GM20000 (cell line): Measurements from ENCODE around the gene PAIP2B.
"Not testable (repeated sequence)": the region's sequence is repeated elsewhere in the genome, so short reads cannot be mapped to it uniquely, and the experiment has no call there.

ENCODE experiments used
- DNase-seq: peaks from one replicate; pipeline ENCODE4 v3.0.0; 2012; ENCODE audit warnings: low spot score
- TF ChIP-seq, protein P1 (sequence below): IDR thresholded peaks from 2 replicates; pipeline ENCODE4 v1.5.1; 2012; ENCODE audit warnings: mild to moderate bottlenecking, control low read depth; ENCODE audit errors: extremely low read depth, missing control alignments

PAIP2B gene

DNA sequence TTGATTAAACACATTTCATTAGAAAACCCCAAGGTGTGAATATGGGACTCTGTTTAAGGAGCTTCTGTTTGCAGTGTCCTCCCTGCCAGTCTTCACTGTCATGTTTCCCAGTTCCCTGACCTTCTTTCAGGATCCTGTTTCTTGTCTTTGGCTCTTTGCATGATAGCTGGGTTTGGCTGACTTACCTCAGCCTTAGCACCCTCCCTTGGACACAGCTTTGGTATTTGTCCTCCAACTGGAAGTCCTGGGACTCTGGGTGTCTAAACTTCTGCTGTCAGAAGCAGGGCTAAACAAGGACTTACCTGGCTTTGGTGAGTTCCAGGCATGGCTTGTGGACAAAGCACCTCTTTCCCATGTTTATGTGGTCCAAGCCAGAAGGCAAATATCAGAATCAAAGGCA is 11.2 kb upstream of the PAIP2B start:
- TF ChIP-seq, protein P1, sequence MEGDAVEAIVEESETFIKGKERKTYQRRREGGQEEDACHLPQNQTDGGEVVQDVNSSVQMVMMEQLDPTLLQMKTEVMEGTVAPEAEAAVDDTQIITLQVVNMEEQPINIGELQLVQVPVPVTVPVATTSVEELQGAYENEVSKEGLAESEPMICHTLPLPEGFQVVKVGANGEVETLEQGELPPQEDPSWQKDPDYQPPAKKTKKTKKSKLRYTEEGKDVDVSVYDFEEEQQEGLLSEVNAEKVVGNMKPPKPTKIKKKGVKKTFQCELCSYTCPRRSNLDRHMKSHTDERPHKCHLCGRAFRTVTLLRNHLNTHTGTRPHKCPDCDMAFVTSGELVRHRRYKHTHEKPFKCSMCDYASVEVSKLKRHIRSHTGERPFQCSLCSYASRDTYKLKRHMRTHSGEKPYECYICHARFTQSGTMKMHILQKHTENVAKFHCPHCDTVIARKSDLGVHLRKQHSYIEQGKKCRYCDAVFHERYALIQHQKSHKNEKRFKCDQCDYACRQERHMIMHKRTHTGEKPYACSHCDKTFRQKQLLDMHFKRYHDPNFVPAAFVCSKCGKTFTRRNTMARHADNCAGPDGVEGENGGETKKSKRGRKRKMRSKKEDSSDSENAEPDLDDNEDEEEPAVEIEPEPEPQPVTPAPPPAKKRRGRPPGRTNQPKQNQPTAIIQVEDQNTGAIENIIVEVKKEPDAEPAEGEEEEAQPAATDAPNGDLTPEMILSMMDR, result no peak
- no peak for DNase-seq

- TF ChIP-seq, protein P1, result no peak
- no peak for DNase-seq
Observed at GRCh38 chr2:71235930-71236587, 9.2 kb upstream of the PAIP2B start.

DNA sequence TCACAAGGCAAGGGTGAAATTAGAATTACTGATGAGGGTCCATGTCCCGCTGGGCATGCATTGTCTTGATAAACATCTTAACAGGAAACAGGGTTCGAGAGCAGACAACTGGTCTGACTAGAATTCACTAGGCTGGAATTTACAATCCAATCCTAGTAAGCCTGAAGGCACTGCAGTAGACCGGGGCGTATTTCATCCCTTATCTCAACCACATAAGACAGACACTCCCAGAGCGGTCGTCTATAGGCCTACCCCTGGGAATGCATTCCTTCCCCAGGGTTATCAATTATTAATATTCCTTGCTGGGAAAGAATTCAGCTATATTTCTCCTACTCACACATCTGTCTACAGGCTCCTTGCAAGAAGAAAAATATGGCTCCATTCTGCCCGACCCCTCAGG is 6.2 kb upstream of the PAIP2B start:
- DNase-seq, result not testable (repeated sequence)

DNA sequence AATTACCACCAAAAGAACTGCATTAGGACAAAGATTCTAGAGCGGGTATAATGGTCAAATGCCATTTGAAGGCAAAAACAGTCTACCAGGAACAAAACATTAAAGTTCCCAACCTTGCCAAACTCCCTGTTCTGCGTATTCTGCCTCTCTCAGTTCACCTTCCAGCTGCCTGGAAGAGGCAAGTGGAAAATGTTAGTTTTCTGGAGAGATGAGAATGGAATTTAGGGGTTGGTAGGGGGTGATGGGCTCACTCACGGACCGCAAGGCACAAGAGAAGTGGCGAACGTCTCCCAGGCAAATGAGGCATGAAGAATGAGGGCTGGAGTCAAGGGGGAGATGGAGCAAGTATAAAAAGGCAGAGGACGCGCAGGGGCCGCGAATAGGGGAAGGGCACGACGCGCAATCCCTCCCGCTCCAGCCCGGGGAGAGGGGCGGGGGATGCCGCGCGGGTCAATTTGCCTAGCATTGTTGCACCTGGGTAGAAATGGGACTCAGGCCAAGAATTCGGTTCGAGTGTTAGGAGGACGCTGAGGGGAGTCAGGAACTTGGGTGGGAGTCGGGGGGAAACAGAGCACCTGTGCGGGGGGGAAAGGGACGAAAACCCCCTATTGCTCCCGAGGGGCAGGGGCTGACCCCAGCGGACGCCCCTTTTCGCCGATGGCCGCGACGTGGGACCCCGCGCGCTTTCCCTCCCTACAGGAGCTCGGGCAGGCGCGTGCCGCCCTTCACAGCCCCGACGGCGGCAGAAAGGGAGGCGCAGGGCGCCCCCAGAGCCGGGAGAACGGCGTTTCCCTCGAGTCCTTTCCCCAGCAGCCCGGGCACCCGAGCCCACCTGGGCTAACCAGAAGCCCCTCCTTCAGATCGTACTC is 573 bp downstream of the PAIP2B start:
- TF ChIP-seq, protein P1, result no peak
- no peak for DNase-seq

- TF ChIP-seq, protein P1, result no peak
Observed at GRCh38 chr2:71224935-71225334, 2.0 kb downstream of the PAIP2B start.

GRCh38 chr2:71224457-71224856 is 2.4 kb downstream of the PAIP2B start:
- TF ChIP-seq, protein P1, result no peak
- no peak for DNase-seq

More at GRCh38 chr2:71224935-71225334, 2.0 kb downstream of the PAIP2B start:
- DNase-seq, result no peak

- DNase-seq, result peak; percentile 23
Observed at GRCh38 chr2:71223767-71224333, 3.1 kb downstream of the PAIP2B start.

More at GRCh38 chr2:71223767-71224333, 3.1 kb downstream of the PAIP2B start:
- TF ChIP-seq, protein P1, result peak; percentile 25
